ENCODE data around the gene HOXB1.
"Not testable (repeated sequence)": the region's sequence is repeated elsewhere in the genome, so short reads cannot be mapped to it uniquely, and the experiment has no call there.

Gene HOXB1

DNA sequence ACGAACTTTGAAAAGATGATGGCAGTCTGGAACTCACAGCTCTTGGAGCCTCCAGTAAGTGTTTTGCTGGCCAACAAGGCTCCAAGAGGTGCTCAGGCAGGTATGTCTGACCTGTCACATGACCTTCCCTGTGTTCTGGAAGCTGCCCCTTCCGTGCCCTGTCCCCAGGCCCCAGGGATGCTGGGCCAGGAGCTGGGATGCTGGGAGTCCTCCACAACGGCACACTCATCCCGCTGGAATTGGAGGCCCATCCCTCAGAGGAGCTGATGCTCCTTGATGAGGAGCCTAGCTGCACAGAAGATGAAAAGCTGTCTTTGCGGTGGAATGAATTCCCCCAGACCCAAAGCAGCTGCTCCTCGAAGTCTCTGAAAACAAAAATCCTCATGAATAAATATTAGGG lies 47.8 kb downstream of the HOXB1 start:
- TF ChIP-seq TAF1 (IDR thresholded peaks at IDR 0.05; ENCODE audit: borderline replicate concordance, low read depth, low read length) (no peak), POLR2AphosphoS5 (IDR thresholded peaks at IDR 0.05; ENCODE audit: low read depth, low read length) (no peak), POLR2A (IDR thresholded peaks at IDR 0.05; ENCODE audit: low read depth, low read length) (no peak)
- DNase-seq (ENCODE audit: insufficient read length): no peak
- no peak for FAIRE-seq

DNA sequence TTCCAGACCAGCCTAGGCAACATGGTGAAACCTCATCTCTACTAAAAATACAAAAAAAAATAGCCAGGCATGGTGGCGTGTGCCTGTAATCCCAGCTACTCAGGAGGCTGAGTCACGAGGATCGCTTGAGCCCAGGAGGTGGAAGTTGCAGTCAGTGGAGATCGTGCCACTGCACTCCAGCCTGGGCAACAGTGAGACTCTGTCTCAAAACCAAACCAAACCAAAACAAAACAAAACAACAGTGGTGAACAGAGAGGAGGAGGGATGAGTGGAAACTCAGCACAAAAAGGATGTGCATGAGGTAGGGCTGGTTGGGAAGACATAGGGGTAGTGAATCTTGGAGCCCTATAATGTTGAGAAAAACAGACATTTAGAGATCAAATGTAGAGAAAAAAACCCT lies 48.5 kb downstream of the HOXB1 start:
- DNase-seq (ENCODE audit: insufficient read length); FAIRE-seq: not testable (repeated sequence)

DNA sequence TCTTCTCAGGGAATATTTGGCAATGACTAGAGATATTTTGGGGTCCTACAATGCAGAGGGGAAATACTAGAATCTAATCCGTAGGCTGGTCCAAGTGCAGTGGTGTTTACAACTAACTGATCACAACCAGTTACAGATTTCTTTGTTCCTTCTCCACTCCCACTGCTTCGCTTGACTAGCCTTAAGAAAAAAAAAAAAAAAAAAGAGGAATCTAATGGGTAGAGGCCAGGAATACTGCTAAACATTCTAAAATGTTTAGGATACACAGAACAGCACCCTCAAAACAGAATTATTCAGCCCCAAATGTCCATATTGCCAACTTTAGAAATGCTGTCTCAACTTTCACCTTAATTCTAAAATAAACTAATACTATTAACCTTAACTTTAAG lies 51.8 kb downstream of the HOXB1 start:
- DNase-seq (ENCODE audit: insufficient read length) (no peak), FAIRE-seq (no peak)
- TF ChIP-seq POLR2A (IDR thresholded peaks at IDR 0.05; ENCODE audit: low read depth, low read length): no peak
- TF ChIP-seq TAF1 (IDR thresholded peaks at IDR 0.05; ENCODE audit: borderline replicate concordance, low read depth, low read length): no peak
- TF ChIP-seq POLR2AphosphoS5 (IDR thresholded peaks at IDR 0.05; ENCODE audit: low read depth, low read length): no peak

All from GM12892 (cell line).